ENCODE measurements around the gene ANGEL2. TPM values are rescaled to one million over a fixed set of nuclear protein-coding genes. Genes with fewer than 3 reads are reported as not detected.
"Not testable (repeated sequence)": the region's sequence is repeated elsewhere in the genome, so short reads cannot be mapped to it uniquely, and the experiment has no call there.

The ANGEL2 gene, protein sequence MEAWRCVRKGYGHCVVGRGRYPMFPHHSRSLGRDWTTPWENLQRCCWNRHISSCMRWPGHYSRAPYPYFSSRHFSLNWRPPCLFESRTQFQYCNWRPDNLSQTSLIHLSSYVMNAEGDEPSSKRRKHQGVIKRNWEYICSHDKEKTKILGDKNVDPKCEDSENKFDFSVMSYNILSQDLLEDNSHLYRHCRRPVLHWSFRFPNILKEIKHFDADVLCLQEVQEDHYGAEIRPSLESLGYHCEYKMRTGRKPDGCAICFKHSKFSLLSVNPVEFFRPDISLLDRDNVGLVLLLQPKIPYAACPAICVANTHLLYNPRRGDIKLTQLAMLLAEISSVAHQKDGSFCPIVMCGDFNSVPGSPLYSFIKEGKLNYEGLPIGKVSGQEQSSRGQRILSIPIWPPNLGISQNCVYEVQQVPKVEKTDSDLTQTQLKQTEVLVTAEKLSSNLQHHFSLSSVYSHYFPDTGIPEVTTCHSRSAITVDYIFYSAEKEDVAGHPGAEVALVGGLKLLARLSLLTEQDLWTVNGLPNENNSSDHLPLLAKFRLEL
- total RNA-seq: 15.6 TPM

DNA sequence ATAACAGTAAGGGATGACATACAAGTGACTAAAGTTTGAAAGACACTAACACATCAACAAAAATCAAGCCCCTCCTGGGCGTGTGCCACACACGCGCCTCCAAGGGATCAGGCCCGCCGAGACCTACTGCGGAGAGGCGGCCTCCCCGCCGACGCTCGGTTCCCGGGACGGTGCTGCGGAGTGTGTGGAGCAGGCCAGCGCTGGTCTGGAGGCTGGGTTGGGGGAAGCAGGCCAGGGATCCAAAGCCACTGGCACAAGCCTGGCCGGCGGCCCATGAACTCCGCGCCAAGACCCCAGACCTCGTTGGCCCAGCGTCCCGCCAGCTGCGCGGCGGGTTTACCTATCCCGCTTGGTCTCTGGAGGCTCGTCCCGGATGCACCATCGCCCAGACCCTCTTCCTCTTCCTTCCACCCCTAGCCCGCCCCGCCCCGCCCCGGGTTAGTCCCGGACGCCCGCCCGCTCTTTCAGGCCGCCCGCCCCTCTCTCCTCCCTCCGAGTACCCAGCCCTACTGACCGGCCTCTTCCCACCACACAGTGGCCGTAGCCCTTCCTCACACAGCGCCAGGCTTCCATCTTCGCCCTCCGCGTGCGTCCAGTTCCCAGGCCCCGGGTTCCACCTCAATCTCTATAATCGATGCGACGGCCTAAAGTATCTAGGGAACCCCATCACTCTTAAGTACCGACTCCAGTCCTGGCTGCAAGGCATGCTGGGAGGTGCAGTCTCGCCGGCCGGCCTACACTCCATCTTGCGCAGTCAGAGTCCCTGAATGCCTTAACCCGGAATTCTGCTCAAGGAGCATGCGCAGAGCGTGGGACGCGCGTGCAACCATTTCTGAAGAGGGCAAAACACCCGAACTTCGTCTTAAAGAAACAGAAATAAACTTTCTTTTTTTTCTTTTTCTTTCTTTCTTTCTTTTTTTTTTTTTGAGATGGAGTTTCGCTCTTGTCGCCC lies at the start of gene ANGEL2:
ANGEL2 (minus strand) TSS at position 769 of the 952 bp plus-strand sequence; CDS start at position 573, 196 bp downstream.
- DNase-seq (ENCODE audit: low spot score) (peak; percentile 97), ATAC-seq (peak; percentile 95)

DNA sequence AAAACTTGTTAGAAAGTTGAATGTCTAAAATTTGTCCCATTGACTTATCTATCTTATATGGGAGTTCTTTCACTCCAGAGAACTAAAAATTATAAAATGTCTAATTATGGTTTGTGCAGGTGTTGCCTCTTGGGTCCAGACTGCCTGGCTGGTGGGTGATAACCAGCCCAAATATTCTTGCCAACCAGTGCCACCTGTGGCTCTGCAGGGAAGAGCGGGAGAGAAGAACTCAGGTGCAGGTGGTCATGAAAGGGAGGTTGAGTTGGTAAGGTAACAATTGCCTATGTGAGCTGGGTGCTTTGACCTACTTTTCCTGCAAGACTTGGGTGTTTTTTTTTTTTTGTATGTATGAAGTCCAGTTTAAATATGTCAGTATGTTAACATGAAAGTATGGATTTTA lies 45.6 kb upstream of the ANGEL2 start:
- DNase-seq (ENCODE audit: low spot score) (no peak), ATAC-seq (no peak)

DNA sequence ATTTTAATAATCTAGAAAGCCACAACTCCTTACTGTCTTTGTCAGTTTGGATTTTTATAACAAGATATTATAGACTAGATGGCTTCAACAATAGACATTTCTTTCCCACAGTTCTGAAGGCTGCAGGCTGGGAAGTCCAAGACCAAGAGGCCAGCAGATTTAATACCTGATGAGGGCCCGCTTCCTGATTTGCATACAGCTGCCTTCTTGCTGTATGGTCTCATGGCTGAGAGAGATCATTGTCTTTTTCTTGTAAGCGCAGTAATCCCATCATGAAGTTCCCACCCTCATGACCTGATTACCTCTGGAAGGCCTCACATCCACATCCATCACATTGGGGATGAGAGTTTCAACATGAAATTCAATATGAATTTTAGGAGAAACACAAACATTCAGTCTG lies 45.2 kb upstream of the ANGEL2 start:
- no peak for ATAC-seq
- DNase-seq (ENCODE audit: low spot score): no peak

DNA sequence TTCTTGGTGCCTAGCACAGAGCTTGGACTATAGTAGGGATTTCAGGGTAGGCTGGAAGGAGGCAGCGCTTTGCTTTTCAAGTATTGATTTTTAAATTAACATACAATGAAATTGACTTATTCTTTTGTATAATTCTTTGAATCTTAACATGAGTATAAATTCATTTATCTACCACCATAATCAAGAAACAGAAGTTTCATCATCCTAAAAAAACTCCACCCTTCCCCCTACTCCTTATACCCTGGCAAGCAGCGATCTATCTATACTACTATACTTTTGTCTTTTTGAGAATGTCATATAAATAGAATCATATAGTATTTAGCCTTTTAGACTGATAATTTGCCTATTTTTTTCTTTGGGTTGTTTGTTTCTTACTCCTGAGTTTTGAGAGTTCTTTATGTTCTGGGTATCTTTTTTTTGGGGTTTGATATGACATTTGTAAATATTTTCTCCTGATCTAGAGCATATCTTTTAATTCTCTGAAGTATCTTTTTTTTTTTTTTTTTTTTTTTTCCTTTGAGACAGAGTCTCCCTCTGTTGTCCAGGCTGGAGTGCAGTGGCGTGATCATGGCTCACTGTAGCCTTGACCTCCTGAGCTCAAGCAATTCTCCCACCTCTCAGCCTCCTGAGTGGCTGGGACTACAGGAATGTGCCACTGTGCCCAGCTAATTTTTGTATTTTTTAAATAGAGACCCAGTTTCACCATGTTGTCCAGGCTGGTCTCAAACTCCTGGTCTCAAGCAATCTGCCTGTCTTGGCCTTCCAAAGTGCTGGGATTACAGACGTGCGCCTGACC lies 41.8 kb upstream of the ANGEL2 start:
- ATAC-seq (no peak), DNase-seq (ENCODE audit: low spot score) (no peak)

DNA sequence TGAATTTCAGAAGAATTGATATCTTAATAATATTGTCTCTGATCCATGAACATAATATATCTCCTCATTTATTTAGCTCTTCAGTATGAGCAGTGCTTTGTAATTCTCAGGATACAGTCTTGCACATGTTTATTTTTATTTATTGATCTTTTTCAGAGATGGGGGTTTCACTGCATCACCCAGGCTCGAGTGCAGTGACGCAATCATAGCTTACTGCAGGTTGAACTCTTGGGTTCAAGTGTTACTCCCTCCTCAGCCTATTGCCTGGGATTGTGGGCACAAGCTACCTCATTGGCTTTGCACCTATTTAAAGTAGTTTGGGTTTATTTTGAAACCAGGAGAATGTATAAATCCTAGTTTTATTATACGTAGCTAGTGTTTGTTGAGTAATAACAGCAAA lies 40.1 kb upstream of the ANGEL2 start:
- no peak for DNase-seq (ENCODE audit: low spot score)
- no peak for ATAC-seq

DNA sequence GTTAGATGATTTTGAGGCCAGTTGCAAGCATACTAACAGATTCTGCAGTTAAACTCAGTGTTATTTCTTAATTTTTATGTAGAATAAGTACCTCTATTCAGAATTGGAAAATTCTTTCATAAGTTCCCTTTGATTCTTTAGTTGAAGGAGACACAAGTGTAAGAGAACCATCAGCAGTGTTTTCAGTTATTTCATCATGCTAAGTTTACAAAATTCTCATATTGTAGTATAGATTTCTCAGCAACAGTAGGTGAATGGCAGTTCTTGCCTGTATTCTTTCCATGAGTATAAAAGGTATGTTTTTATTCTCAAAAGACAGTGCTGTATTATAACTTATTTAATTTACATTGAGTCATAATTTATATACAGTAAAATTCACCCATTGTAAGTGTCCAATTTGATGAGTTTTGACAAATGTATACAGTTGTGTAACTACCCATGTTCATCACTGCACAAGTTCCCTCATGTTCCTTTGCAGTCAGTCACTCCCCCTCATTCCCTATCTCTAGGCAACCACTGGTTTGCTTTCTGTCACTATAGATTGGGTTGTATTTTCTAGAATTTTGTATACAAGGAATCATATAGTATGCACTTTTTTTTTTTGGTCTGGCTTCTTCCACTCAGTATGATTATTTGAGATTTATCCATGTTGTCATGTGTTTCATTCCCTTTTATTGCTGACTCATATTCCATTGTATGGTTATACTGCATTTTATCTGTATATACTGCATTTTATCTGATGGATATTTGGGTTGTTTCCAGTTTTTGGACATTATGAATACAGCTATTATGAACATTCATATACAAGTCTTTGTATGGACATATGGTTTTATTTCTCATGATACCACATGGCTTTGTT lies 39.3 kb upstream of the ANGEL2 start:
- no peak for ATAC-seq
- DNase-seq (ENCODE audit: low spot score): no peak

DNA sequence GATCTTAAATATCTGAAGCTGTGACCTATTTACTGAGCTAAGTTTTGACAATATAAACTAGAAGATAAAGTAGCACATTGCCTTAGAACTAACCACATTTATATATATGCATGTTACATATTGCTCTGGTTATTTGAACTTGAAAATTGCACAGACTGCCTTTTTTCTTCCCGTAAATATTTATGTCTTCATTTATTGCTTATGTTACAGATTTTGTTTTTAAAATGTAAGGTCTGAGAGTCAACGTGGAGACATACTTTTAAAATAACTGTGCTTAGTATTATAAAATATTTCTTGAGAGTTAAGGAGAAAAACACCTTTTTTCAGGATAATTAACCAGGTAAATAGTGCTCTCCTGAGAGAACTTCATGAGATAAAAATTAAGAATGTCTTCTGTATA lies 38.5 kb upstream of the ANGEL2 start:
- ATAC-seq: no peak
- DNase-seq (ENCODE audit: low spot score): no peak

DNA sequence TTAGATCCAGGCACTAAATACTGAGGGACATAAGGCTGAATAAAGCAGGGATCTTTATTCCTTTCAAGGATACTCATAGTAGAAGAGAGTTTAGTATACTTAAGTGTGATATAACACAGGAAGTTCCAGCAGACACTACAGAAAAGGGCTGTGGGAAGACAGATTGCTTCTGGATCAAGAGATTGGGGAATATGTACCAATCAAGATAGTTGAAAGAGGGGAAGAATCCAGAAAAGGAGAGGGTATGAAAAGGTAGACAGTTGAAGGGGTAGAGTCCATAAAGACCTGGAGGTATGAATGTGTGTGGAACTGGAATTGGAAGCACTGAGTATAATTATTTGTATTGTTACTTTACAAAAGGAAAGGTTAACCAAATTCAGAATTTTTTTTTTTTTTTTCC lies 37.8 kb upstream of the ANGEL2 start:
- ATAC-seq: no peak

DNA sequence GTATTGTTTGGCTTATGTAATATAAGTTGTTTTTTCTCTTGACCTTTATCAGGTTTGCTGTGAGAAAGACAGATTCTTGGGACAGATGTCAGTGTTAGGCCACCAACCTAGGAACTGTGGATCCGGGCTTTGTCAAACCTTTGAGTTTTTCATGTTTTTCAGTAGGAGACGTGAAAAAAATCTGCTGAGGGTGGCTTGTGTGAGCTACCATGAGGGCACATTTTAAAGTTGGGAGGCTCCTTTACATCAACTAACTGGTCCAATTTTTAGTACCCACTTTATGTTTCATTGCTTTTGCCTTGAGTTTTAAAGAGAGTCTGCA lies 36.2 kb upstream of the ANGEL2 start:
- DNase-seq (ENCODE audit: low spot score): no peak
- no peak for ATAC-seq

More for the DNA sequence above, 37.8 kb upstream of the ANGEL2 start:
- DNase-seq (ENCODE audit: low spot score): no peak

DNA sequence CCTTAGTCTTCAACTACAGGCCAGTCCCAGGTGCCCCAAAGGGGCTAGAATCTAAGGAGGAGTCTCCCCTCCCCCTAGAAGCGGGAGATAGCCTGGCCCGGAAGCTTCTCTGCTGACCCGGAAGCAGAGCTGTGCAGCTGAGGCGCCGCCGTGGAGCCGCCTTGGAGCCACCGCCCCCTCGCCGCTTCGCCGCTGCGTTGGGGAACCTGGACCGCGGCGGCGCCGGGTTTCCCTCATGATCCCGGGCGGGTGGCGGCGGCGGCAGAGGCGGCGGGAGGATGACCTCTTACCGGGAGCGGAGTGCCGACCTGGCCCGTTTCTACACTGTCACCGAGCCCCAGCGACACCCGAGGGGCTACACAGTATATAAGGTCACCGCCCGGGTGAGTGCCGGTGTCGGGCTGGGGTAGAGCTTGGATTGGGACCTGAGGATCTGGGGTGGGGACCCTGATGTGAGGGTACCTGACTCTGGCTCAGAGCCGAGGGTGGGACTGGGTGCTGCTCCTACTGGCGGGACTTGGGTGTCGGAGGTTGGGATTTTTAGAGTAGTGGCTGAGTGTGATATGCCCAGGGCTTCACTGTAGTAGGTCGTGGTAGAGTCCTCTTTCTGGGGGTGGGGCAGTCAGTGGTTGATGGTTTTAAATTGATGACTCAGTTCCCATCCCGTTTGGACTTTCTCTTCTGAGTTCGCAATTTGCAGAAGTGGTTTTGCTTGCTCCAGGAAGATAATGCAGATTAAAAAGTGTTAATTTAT lies 35.6 kb upstream of the ANGEL2 start, which contains the start of gene RPS6KC1:
RPS6KC1 (plus strand) TSS at position 115 of the 754 bp plus-strand sequence; CDS start at position 279, 164 bp downstream.
- peak; percentile 98 for ATAC-seq
- DNase-seq (ENCODE audit: low spot score): peak; percentile 84

DNA sequence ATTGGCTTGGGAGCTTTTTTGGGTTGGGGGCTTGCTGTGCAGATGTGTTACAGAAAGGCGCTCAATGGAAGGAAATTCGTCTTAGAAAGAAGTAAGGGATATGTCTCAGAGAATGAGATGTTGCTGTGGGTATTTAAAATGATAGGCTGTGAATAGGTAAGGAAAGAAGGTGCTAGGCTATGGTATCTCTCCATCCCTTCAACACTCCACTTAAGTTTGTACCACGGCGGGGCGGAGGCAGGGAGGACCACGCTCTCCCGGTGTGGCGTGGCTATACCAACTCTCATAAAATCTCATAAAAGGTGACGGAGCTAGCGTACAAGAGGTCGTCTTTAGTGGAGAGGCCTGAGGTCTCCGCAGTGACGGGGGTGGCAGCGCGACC lies 35.1 kb upstream of the ANGEL2 start:
- peak; percentile 47 for ATAC-seq
- no peak for DNase-seq (ENCODE audit: low spot score)

DNA sequence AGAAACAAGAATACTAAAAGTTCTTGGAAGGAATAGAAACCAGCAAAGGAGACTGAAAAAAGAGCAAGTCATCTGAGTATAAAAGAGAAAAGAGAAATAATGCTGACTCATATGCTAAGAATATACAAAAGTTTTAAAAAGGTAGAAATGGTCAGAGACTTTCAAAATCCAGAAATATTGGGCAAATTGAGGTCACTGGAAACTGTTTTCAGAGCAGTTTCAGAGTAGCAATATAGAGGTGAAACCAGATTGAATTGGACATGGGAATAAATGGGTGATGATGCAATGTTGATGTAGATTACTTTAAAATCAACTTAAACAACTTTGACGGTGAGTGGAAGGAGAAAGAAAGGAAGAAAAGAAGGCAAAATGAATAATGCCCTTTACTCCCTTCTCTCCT lies 33.6 kb upstream of the ANGEL2 start:
- ATAC-seq (no peak), DNase-seq (ENCODE audit: low spot score) (no peak)

DNA sequence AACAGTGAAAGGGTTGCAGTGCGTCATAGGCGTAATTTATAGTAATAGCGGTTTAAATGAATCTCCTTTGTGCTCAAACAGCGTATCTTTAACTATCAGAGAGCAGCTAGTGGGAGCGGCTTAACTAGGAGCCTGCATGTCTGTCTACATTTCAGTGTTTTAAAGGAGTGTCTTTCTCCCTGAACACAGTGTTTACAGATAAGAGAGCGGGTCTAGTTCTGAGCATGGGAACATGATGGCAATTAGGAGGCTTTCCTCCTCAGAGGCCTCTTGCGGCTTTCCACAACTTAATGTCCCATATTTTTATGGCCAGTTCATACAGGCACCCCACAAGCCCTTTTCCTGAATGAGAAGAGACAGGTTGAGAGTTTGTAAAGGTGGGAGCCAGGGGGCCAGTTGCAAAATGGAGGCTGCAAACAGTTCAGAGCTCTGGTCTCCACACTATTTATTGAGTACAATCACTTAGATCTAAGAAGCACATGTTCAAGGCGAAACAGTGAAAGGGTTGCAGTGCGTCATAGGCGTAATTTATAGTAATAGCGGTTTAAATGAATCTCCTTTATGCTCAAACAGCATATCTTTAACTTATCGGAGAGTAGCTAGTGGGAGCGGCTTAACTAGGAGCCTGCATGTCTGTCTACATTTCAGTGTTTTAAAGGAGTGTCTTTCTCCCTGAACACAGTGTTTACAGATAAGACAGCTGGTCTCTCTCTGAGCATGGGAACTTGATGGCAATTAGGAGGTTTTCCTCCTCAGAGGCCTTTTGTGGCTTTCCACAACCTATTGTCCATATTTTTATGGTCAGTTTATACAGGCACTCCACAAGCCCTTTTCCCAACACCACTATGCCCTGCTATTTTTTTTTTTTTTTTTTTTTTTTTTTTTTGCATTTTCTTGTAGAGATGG lies 29.9 kb upstream of the ANGEL2 start:
- not testable (repeated sequence) for DNase-seq (ENCODE audit: low spot score)

DNA sequence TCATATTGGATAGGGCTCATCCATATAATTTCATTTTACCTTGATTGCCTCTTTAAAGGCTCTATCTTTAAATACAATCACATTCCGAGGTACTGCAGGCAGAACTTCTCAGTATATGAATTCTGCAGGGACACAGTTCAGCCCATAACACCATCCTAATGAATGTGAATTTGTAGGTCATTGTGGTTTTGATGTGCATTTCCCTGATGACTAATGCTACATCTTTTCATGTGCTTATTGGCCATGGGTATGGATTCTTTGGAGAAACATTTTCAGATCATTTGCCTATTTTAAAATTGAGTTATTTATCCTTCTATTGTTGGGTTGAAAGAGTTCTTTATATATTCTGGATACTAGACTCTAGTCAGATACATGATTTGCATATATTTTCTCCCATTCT lies 25.8 kb upstream of the ANGEL2 start:
- ATAC-seq (no peak), DNase-seq (ENCODE audit: low spot score) (no peak)

More for the DNA sequence above, 29.9 kb upstream of the ANGEL2 start:
- not testable (repeated sequence) for ATAC-seq

DNA sequence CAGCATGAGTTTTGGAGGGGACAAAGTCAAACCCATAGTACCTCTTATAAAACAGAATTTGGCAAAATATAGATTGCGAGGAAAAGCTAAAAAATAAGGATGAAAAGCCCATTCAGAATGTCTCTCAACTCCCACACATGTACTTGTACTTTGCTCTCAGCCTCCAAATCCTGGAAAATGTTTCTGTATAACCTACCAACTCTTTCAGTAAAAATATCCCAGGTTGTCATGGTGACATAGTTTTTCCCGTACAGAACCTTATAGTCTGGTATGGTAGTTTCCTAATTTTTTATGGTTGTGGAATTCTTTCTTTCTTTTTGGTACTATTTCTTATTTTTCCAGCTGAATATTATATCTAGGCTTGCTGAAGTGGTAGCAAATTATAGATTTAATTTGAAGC lies 19.9 kb upstream of the ANGEL2 start:
- DNase-seq (ENCODE audit: low spot score): no peak

DNA sequence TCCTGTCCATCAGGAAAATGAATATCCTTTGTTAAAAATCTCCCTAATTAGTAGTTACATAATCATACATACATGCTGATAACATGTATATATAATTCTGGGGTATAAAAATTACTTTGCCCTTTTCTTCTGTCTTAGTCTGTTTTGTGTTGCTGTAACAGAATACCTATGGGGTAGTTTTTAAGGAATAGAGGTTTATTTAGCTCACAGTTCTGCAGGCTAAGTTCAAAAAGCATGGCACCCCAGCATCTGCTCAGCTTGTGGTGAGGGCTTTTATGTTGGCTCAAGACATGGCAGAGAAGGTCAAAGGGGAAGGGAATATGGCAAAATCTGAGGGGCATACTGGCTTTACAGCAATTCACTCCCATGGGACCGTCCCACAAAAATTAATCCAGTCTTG lies 19.0 kb upstream of the ANGEL2 start:
- ATAC-seq: no peak

More for the DNA sequence above, 19.9 kb upstream of the ANGEL2 start:
- no peak for ATAC-seq

DNA sequence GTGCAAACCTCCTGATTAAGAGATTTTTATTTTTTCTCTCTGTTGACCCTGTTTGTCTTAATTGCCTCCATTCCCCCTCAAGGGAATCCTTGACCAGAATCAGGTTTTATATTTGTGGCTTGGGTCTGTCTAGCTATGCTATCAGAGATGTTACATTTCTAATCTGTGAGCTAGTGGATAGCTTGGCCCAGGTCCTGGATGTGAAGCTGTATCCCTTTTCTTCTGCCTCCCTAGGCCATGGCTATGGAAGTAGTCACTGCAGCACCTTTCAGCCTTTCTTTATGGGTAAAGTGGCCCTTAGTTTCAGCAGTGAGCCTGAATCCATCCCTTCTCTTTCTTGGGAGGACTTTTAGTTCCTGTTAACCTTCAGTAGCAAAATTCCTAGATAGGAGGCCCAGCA lies 17.0 kb upstream of the ANGEL2 start:
- DNase-seq (ENCODE audit: low spot score): no peak

More for the DNA sequence above, 19.0 kb upstream of the ANGEL2 start:
- no peak for DNase-seq (ENCODE audit: low spot score)

DNA sequence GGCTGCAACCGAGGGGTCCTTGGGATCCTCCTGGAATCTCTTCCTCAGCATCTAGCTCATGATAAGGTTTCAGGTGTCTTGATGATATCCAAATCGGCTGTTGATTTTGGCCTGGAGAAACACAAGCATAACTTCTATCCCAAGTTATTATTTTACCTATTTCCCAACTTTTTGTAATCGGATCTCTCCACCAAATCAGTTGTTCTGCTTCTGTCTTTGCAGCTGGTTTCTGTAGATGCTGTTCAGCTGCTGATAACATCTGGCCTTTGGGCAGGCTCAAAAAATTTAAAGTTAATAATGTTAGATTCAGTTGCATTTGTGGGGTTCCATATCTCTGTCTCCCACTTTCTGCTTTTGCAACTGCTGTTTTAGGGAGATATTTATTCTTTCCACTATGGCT lies 11.4 kb upstream of the ANGEL2 start:
- not testable (repeated sequence) for ATAC-seq; DNase-seq (ENCODE audit: low spot score)

More for the DNA sequence above, 17.0 kb upstream of the ANGEL2 start:
- no peak for ATAC-seq

All from left lobe of liver (tissue), 2 donors.